HL-60/S4 (cell line): ENCODE data around the gene C9orf43.
"Not testable (repeated sequence)": the region's sequence is repeated elsewhere in the genome, so short reads cannot be mapped to it uniquely, and the experiment has no call there.

ENCODE experiments used
- in situ Hi-C: fragments of 300-500 bp; cut with MboI; formaldehyde crosslinking; loops from 2 replicates; pipeline ENCODE4 v1.14.3; 2022; ENCODE audit warnings: low sequenced_read_pairs

C9orf43 gene

GRCh38 chr9:113409481-113409880, 1.1 kb upstream of the C9orf43 start:
- in situ Hi-C loops, result no loop called here

GRCh38 chr9:113409883-113410206, 702 bp upstream of the C9orf43 start:
- in situ Hi-C loops, result no loop called here

GRCh38 chr9:113416149-113416721, 5.7 kb downstream of the C9orf43 start:
- in situ Hi-C loops, result no loop called here

- in situ Hi-C loops, result no loop called here
Measured at GRCh38 chr9:113417370-113417769, 6.8 kb downstream of the C9orf43 start.

- in situ Hi-C loops, result no loop called here
Measured at GRCh38 chr9:113421726-113422125, 11.2 kb downstream of the C9orf43 start.

GRCh38 chr9:113425072-113425471, 14.5 kb downstream of the C9orf43 start:
- in situ Hi-C loops, result no loop called here

- in situ Hi-C loops, result no loop called here
Measured at GRCh38 chr9:113426701-113427100, 16.2 kb downstream of the C9orf43 start.

- in situ Hi-C loops, result no loop called here
Measured at GRCh38 chr9:113427629-113428028, 17.1 kb downstream of the C9orf43 start.

GRCh38 chr9:113428062-113428615, 17.6 kb downstream of the C9orf43 start:
- in situ Hi-C loops, result no loop called here

- in situ Hi-C loops, result no loop called here
Measured at GRCh38 chr9:113431191-113431590, 20.6 kb downstream of the C9orf43 start.

GRCh38 chr9:113436728-113437515, 26.4 kb downstream of the C9orf43 start:
- in situ Hi-C loops, result no loop called here

GRCh38 chr9:113437716-113438115, 27.2 kb downstream of the C9orf43 start:
- in situ Hi-C loops, result not testable (repeated sequence)

- in situ Hi-C loops, result loop anchor here (5.0 kb wide), 1 partner anchor 213 kb away; no protein-coding TSS in a partner anchor
Measured at GRCh38 chr9:113444736-113445135, 34.2 kb downstream of the C9orf43 start.

- in situ Hi-C loops, result loop anchor here (5.0 kb wide), 1 partner anchor 211 kb away; no protein-coding TSS in a partner anchor
Measured at GRCh38 chr9:113446323-113446740, 35.8 kb downstream of the C9orf43 start.

- in situ Hi-C loops, result loop anchor here (5.0 kb wide), 1 partner anchor 208 kb away; no protein-coding TSS in a partner anchor
Measured at GRCh38 chr9:113449376-113449775, 38.8 kb downstream of the C9orf43 start.

- in situ Hi-C loops, result loop anchor here (5.0 kb wide), 1 partner anchor 140 kb away; no protein-coding TSS in a partner anchor
Measured at GRCh38 chr9:113452113-113452605, 41.6 kb downstream of the C9orf43 start.

- in situ Hi-C loops, result loop anchor here (5.0 kb wide), 1 partner anchor 137 kb away; no protein-coding TSS in a partner anchor
Measured at GRCh38 chr9:113454914-113455761, 44.6 kb downstream of the C9orf43 start.

- in situ Hi-C loops, result no loop called here
Measured at GRCh38 chr9:113456235-113456634, 45.7 kb downstream of the C9orf43 start.

- in situ Hi-C loops, result no loop called here
Measured at GRCh38 chr9:113461285-113461684, 50.7 kb downstream of the C9orf43 start.

- in situ Hi-C loops, result no loop called here
Measured at GRCh38 chr9:113461943-113462342, 51.4 kb downstream of the C9orf43 start.

- in situ Hi-C loops, result no loop called here
Measured at GRCh38 chr9:113462781-113463286, 52.3 kb downstream of the C9orf43 start.
